Transverse colon (tissue), 4 donors: ENCODE measurements around the gene LCK.

Experiments
- EP300 ChIP-seq: sonication (generic); formaldehyde crosslinking; IDR thresholded peaks from one replicate; pipeline ENCODE4 v1.6.1; 2017; ENCODE audit warnings: antibody characterized with exemption, low read depth
- POLR2A ChIP-seq: fragments of 450-650 bp; IDR thresholded peaks from one replicate; pipeline ENCODE4 v1.6.1; 2016; ENCODE audit warnings: antibody characterized with exemption, mild to moderate bottlenecking, moderate library complexity
- POLR2AphosphoS5 ChIP-seq, 3 donors: sonication (generic); formaldehyde crosslinking; IDR thresholded peaks; one replicate each; pipeline ENCODE4 v1.6.1; 2016; ENCODE audit warnings: antibody characterized with exemption in 3 of 3
- TF ChIP-seq, protein P1 (sequence below), 5 experiments: fragments of 200-600 bp in 3 of 5; fragments of 450-650 bp in 2 of 5; sonication (generic) in 3 of 5; IDR thresholded peaks; 1 replicate in 2 of 5; 2 replicates in 3 of 5; pipeline ENCODE4 v1.5.1; 2016 to 2017; ENCODE audit warnings: antibody characterized with exemption in 5 of 5, inconsistent platforms in 3 of 5, mild to moderate bottlenecking in 2 of 5, moderate library complexity in 1 of 5

DNA sequence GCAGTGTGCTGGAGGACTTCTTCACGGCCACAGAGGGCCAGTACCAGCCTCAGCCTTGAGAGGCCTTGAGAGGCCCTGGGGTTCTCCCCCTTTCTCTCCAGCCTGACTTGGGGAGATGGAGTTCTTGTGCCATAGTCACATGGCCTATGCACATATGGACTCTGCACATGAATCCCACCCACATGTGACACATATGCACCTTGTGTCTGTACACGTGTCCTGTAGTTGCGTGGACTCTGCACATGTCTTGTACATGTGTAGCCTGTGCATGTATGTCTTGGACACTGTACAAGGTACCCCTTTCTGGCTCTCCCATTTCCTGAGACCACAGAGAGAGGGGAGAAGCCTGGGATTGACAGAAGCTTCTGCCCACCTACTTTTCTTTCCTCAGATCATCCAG is 34.6 kb downstream of the LCK start:
- TF ChIP-seq POLR2A: no peak
- TF ChIP-seq, protein P1, sequence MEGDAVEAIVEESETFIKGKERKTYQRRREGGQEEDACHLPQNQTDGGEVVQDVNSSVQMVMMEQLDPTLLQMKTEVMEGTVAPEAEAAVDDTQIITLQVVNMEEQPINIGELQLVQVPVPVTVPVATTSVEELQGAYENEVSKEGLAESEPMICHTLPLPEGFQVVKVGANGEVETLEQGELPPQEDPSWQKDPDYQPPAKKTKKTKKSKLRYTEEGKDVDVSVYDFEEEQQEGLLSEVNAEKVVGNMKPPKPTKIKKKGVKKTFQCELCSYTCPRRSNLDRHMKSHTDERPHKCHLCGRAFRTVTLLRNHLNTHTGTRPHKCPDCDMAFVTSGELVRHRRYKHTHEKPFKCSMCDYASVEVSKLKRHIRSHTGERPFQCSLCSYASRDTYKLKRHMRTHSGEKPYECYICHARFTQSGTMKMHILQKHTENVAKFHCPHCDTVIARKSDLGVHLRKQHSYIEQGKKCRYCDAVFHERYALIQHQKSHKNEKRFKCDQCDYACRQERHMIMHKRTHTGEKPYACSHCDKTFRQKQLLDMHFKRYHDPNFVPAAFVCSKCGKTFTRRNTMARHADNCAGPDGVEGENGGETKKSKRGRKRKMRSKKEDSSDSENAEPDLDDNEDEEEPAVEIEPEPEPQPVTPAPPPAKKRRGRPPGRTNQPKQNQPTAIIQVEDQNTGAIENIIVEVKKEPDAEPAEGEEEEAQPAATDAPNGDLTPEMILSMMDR (IDR thresholded peaks at IDR 0.05): no peak
- TF ChIP-seq EP300: no peak
- no peak for TF ChIP-seq POLR2AphosphoS5 (IDR thresholded peaks at IDR 0.05)
